Suprapubic skin (tissue), 4 donors: ENCODE data around the gene ANG.

Experiments
- EP300 ChIP-seq: sonication (generic); formaldehyde crosslinking; IDR thresholded peaks from one replicate; pipeline ENCODE4 v1.6.1; 2017; ENCODE audit warnings: antibody characterized with exemption
- POLR2A ChIP-seq, 2 donors: fragments of 450-650 bp; IDR thresholded peaks; one replicate each; pipeline ENCODE4 v1.6.1; 2017; ENCODE audit warnings: antibody characterized with exemption in 2 of 2, mild to moderate bottlenecking in 2 of 2, moderate library complexity in 2 of 2
- POLR2AphosphoS5 ChIP-seq, 3 donors: sonication (generic); formaldehyde crosslinking; IDR thresholded peaks; one replicate each; pipeline ENCODE4 v1.6.1; 2017; ENCODE audit warnings: antibody characterized with exemption in 3 of 3
- TF ChIP-seq, protein P1 (sequence below), 2 donors: fragments of 200-600 bp in 1 of 2; fragments of 450-650 bp in 1 of 2; sonication (generic) in 1 of 2; IDR thresholded peaks; one replicate each; pipeline ENCODE4 v1.5.1; 2016 to 2019; ENCODE audit warnings: antibody characterized with exemption in 2 of 2, mild to moderate bottlenecking in 1 of 2, moderate library complexity in 1 of 2

DNA sequence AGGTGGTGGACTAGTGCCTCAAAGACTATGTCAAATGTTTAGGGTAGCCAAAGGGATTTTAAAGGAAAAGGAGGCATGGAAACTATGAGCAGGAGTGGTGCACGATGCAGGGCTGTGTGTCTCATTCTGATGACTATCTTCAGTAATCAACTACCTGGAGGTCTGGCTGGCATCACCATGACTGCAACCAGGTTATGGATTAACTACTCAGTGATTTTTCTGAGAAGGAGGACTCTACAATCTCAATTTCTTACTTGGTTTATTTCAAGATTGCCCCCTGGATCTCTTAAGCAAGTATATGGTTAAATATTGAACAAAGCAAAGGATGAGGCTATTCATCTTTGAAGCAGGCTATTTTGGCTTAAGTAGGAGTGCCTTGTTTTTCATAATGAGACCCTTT is 38.0 kb downstream of the ANG start:
- TF ChIP-seq POLR2A (IDR thresholded peaks at IDR 0.05): no peak
- TF ChIP-seq, protein P1, sequence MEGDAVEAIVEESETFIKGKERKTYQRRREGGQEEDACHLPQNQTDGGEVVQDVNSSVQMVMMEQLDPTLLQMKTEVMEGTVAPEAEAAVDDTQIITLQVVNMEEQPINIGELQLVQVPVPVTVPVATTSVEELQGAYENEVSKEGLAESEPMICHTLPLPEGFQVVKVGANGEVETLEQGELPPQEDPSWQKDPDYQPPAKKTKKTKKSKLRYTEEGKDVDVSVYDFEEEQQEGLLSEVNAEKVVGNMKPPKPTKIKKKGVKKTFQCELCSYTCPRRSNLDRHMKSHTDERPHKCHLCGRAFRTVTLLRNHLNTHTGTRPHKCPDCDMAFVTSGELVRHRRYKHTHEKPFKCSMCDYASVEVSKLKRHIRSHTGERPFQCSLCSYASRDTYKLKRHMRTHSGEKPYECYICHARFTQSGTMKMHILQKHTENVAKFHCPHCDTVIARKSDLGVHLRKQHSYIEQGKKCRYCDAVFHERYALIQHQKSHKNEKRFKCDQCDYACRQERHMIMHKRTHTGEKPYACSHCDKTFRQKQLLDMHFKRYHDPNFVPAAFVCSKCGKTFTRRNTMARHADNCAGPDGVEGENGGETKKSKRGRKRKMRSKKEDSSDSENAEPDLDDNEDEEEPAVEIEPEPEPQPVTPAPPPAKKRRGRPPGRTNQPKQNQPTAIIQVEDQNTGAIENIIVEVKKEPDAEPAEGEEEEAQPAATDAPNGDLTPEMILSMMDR (IDR thresholded peaks at IDR 0.05): no peak
- no peak for TF ChIP-seq EP300
- no peak for TF ChIP-seq POLR2AphosphoS5 (IDR thresholded peaks at IDR 0.05)
